ENCODE results near the gene SF3B3.

GRCh38 chr16:70577256-70577698 lies 53.7 kb downstream of the SF3B3 start:
- TF ChIP-seq POLR2A (IDR thresholded peaks at IDR 0.05; ENCODE audit: low read depth, low read length) (no peak), CTCF (IDR thresholded peaks at IDR 0.05; ENCODE audit: extremely low read depth in 1 of 2, insufficient read depth in 1 of 2, low read depth in 1 of 2, low read length in 2 of 2) (no peak), MYC (IDR thresholded peaks at IDR 0.05; ENCODE audit: low read depth, low read length) (no peak)

Measured in endothelial cell of umbilical vein (primary cell).